ENCODE results near the gene PDZD4. TPM values are rescaled to one million over a fixed set of nuclear protein-coding genes. Genes with fewer than 3 reads are reported as not detected.
A peak's percentile ranks its signal among the peaks of the same experiment; 100 is the strongest.

PDZD4 gene
- total RNA-seq, 3 donors from 2014 or later = 0.81 to 1.4 (median 1.4) TPM

GRCh38 chrX:153766098-153766817 is 64.1 kb downstream of the PDZD4 start:
- H3K4me3 Mint-ChIP-seq = no peak overlapping the region
- no peaks in the 10 kb centered on the region for H3K36me3 Mint-ChIP-seq (ENCODE audit: insufficient read depth)
- peaks cover 7% of the 10 kb centered on the region for H3K4me1 Mint-ChIP-seq (ENCODE audit: low read depth)
- no peaks in the 10 kb centered on the region for H3K9me3 Mint-ChIP-seq
- ATAC-seq = peak; percentile 65 to 74
- peak; percentile 30 for DNase-seq
- no peaks in the 10 kb centered on the region for H3K27me3 Mint-ChIP-seq (ENCODE audit: low read depth)

GRCh38 chrX:153765138-153766079 is 64.9 kb downstream of the PDZD4 start:
- no peak for ATAC-seq
- DNase-seq = peak; percentile 4
- H3K4me1 Mint-ChIP-seq (ENCODE audit: low read depth) = peaks cover 7% of the 10 kb centered on the region
- no peaks in the 10 kb centered on the region for H3K36me3 Mint-ChIP-seq (ENCODE audit: insufficient read depth)
- no peaks in the 10 kb centered on the region for H3K9me3 Mint-ChIP-seq
- no peaks in the 10 kb centered on the region for H3K27me3 Mint-ChIP-seq (ENCODE audit: low read depth)
- H3K4me3 Mint-ChIP-seq = no peak overlapping the region

DNA sequence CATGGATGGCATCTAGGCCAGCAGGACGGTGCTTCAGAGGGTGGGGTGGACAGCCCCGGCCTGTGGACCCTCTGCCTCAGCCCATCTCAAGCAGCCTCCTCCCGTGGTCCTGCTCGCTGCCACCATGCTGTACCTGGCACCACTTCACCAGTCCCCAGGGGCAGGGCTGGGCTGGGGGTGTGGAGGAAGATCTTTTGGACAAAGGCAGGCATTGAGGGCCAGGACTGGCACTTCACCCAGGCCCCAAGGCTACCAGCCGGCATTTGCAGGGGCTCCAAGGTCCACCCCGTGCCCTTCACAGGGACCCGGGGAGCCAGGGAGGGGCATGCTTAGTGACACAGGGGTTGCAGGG is 65.6 kb downstream of the PDZD4 start:
- Mint-ChIP-seq H3K4me3 (no peak overlapping the region), H3K4me1 (ENCODE audit: low read depth) (peaks cover 7% of the 10 kb centered on the region), H3K9me3 (no peaks in the 10 kb centered on the region), H3K36me3 (ENCODE audit: insufficient read depth) (no peaks in the 10 kb centered on the region), H3K27me3 (ENCODE audit: low read depth) (no peaks in the 10 kb centered on the region)
- DNase-seq (peak; percentile 3), ATAC-seq (no peak)

DNA sequence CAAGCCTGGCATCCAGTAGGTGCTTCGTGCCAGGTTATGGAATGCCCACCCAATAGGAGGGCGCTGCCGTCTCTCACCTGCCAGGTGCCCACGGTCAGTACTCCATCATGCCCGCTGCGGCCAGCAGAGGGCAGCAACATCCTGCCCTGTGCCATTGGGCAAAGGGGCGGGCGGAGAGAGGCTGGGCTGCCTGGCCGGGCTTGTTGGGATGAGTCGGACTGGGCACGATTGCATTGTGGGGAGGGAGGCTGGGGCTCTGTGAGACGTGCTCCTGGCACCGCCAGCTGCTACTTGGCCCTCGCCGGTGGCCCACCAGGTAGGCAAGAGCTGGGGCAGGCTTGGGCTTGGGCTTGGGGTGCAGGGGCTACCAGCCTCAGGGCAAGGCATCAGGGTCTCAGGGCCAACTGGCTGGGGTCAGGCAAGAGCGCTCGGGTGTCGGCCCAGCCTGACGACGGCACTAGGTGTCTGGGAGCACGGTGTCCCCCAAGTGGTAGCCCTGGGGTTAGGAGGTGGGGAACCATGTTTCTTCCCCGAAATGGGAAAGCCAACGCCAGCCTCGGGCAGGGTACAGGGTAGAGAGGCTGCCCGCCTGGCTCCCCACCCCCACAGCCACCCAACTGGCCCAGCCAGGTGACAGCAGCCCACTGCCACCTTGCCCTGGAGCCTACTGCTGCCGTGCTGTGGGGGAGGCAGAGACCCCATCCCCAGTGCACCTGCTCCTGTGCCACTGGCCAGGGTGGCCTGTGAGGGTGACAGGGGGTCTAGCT is 66.2 kb downstream of the PDZD4 start, which contains the start of gene PLXNB3:
TSS of gene PLXNB3 (plus strand) at position 261 of the 767 bp plus-strand sequence. CDS start 1,287 bp downstream, outside the sequence.
- Mint-ChIP-seq H3K4me1 (ENCODE audit: low read depth) (peaks cover 7% of the 10 kb centered on the region), H3K9me3 (no peaks in the 10 kb centered on the region), H3K4me3 (no peak within 1 kb of the TSS), H3K27me3 (ENCODE audit: low read depth) (no peaks in the 10 kb centered on the region), H3K36me3 (ENCODE audit: insufficient read depth) (no peaks in the 10 kb centered on the region)
- ATAC-seq (peak; percentile 79 to 81), DNase-seq (peak; percentile 78)

- DNase-seq (no peak), ATAC-seq (no peak)
- Mint-ChIP-seq H3K9me3 (no peaks in the 10 kb centered on the region), H3K4me1 (ENCODE audit: low read depth) (peaks cover 7% of the 10 kb centered on the region), H3K36me3 (ENCODE audit: insufficient read depth) (no peaks in the 10 kb centered on the region), H3K4me3 (no peak overlapping the region), H3K27me3 (ENCODE audit: low read depth) (no peaks in the 10 kb centered on the region)
These were observed 66.9 kb downstream of the PDZD4 start for GRCh38 chrX:153763298-153763932.

- ATAC-seq = no peak
These were observed 67.6 kb downstream of the PDZD4 start for GRCh38 chrX:153762626-153763173.

GRCh38 chrX:153761863-153762262 is 68.5 kb downstream of the PDZD4 start:
- ATAC-seq = no peak

More at GRCh38 chrX:153762626-153763173, 67.6 kb downstream of the PDZD4 start:
- Mint-ChIP-seq H3K4me1 (ENCODE audit: low read depth) (peaks cover 6% of the 10 kb centered on the region), H3K36me3 (ENCODE audit: insufficient read depth) (no peaks in the 10 kb centered on the region), H3K4me3 (no peak overlapping the region), H3K9me3 (no peaks in the 10 kb centered on the region), H3K27me3 (ENCODE audit: low read depth) (no peaks in the 10 kb centered on the region)
- no peak for DNase-seq

DNA sequence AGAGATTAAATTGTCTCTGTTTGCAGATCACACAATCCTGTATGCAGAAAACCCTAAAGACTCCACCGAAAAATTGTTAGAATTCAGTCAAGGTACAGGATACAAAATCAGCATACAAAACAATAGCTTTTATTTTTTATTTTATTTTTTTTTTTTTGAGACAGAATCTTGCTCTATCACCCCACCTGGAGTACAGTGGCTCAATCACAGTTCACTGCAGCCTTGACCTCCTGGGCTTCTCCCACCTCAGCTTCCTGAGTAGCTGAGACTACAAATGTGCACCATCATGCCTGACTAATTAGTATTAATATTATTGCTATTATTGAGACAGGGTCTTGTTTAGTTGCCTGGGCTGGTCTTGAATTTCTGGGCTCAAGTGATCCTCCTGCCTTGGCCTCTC is 75.2 kb downstream of the PDZD4 start:
- DNase-seq (no peak), ATAC-seq (no peak)
- H3K27me3 Mint-ChIP-seq (ENCODE audit: low read depth) = no peaks in the 10 kb centered on the region
- no peak overlapping the region for H3K4me3 Mint-ChIP-seq
- no peaks in the 10 kb centered on the region for H3K36me3 Mint-ChIP-seq (ENCODE audit: insufficient read depth)
- H3K9me3 Mint-ChIP-seq = no peaks in the 10 kb centered on the region
- H3K4me1 Mint-ChIP-seq (ENCODE audit: low read depth) = no peaks in the 10 kb centered on the region

More at GRCh38 chrX:153761863-153762262, 68.5 kb downstream of the PDZD4 start:
- Mint-ChIP-seq H3K36me3 (ENCODE audit: insufficient read depth) (no peaks in the 10 kb centered on the region), H3K27me3 (ENCODE audit: low read depth) (no peaks in the 10 kb centered on the region), H3K4me3 (no peak overlapping the region), H3K4me1 (ENCODE audit: low read depth) (peaks cover 6% of the 10 kb centered on the region), H3K9me3 (no peaks in the 10 kb centered on the region)
- no peak for DNase-seq

Other genes with a start within 250 kb of the PDZD4 start
- gene CCNQ, start 231.4 kb downstream of the PDZD4 start, total RNA-seq = 10 to 100 TPM; 38.6 to 46.9 (median 39.1) TPM
- under 1 TPM; 0.11 to 0.42 (median 0.33) TPM for gene DUSP9, start 183.3 kb downstream of the PDZD4 start, total RNA-seq
- gene PNCK, start 156.7 kb downstream of the PDZD4 start, total RNA-seq = under 1 TPM; 0.26 to 0.71 (median 0.51) TPM
- gene SLC6A8, start 142.6 kb downstream of the PDZD4 start, total RNA-seq = 1 to 10 TPM; 1.1 to 1.9 (median 1.6) TPM
- 100 to 1,000 TPM; 134 to 176 (median 151) TPM for gene BCAP31, start 106.2 kb downstream of the PDZD4 start, total RNA-seq
- gene ABCD1, start 105.7 kb downstream of the PDZD4 start, total RNA-seq = 1 to 10 TPM; 2.6 to 3.4 (median 3.1) TPM
- under 1 TPM; 0.40 to 0.66 (median 0.46) TPM for gene PLXNB3, start 66.3 kb downstream of the PDZD4 start, total RNA-seq
- not detected for gene SRPK3, start 49.5 kb downstream of the PDZD4 start, total RNA-seq
- gene IDH3G, start 36.2 kb downstream of the PDZD4 start, total RNA-seq = 10 to 100 TPM; 60.8 to 64.2 (median 62.7) TPM
- 100 to 1,000 TPM; 295 to 341 (median 296) TPM for gene SSR4, start 35.9 kb downstream of the PDZD4 start, total RNA-seq
- under 1 TPM; 0.14 to 0.46 (median 0.34) TPM for gene L1CAM, start 55.6 kb upstream of the PDZD4 start, total RNA-seq
- not detected for gene AVPR2, start 74.1 kb upstream of the PDZD4 start, total RNA-seq
- 100 to 1,000 TPM in 2 of 3 donors, 10 to 100 TPM in 1; 96.7 to 128 (median 108) TPM for gene ARHGAP4, start 95.7 kb upstream of the PDZD4 start, total RNA-seq
- 100 to 1,000 TPM; 190 to 224 (median 221) TPM for gene NAA10, start 104.5 kb upstream of the PDZD4 start, total RNA-seq
- gene RENBP, start 114.1 kb upstream of the PDZD4 start, total RNA-seq = 10 to 100 TPM in 1 of 3 donors, 1 to 10 TPM in 2; 6.9 to 10.4 (median 8.6) TPM
- 100 to 1,000 TPM; 140 to 162 (median 150) TPM for gene HCFC1, start 141.3 kb upstream of the PDZD4 start, total RNA-seq
- gene TMEM187, start 142.2 kb upstream of the PDZD4 start, total RNA-seq = 1 to 10 TPM; 2.0 to 2.7 (median 2.3) TPM
- gene IRAK1, start 189.4 kb upstream of the PDZD4 start, total RNA-seq = 100 to 1,000 TPM; 258 to 273 (median 272) TPM